Skin epidermis (tissue), 12 donors: ENCODE measurements around the gene BARHL1.

ENCODE experiments used
- H3K27ac ChIP-seq, 21 experiments: fragments of 200-600 bp; sonication (generic) in 11 of 21; one replicate each; pipeline ENCODE4 v1.5.0; 2020; ENCODE audit warnings: mild to moderate bottlenecking in 3 of 21, inconsistent platforms in 2 of 21, moderate library complexity in 2 of 21
- H3K4me3 ChIP-seq, 7 experiments: fragments of 200-600 bp; sonication (generic) in 2 of 7; one replicate each; pipeline ENCODE4 v1.5.0; 2020; ENCODE audit warnings: inconsistent platforms in 2 of 7, mild to moderate bottlenecking in 2 of 7, moderate library complexity in 1 of 7

The BARHL1 gene

GRCh38 chr9:132582276-132582785 lies at the start of gene BARHL1:
Gene BARHL1, plus strand, starts transcription at chr9:132582606. Its CDS starts 192 bp downstream, at chr9:132582798.
- Histone ChIP-seq H3K27ac (no peak within 1 kb of the TSS), H3K4me3 (peak within 1 kb of the TSS in 5 of 7 experiments; percentile 9 to 21 (median 15))

DNA sequence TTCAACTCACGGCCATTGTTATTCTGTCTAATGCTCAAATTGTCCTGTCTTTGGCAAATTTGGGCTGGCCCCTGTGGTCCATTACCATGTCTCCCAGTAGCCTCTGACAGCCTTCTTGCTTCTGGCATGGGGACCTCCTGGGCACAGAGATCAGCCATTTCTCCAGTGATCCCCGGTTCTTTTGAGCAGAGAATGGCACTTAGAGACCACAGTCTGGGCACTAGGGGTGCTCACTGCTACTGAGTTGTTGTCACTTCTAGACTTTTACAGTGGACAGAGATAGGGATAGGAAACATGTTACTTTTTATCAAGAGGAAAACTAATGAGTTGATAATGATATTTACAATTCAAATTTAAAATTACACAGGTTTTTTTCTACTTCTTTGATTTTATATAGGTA lies 47.6 kb upstream of the BARHL1 start:
- no peak overlapping the region for H3K27ac ChIP-seq
- no peak overlapping the region for H3K4me3 ChIP-seq

- Histone ChIP-seq H3K27ac (no peak overlapping the region), H3K4me3 (no peak overlapping the region)
These were observed 46.3 kb upstream of the BARHL1 start for GRCh38 chr9:132536124-132536523.

DNA sequence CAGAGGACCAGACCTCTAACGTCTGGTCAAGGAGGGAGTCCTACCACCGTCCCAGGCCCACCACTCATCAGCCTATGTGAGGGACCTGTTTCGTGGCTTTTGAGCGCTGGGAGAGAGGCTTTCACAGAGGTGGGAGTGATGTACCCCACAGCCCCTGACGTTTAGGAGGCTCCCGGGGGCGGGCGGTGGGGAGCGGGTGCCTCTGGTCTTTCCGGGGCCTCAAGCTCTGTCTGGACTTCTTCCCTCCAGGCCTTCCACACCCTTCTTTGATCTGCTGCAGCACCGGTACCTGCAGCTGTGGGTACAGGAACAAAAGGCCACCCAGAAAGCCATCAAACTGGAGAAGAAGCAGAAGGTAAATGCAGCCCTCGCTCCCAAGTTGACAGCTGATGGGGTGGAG lies 45.1 kb upstream of the BARHL1 start:
- Histone ChIP-seq H3K27ac (no peak overlapping the region), H3K4me3 (no peak overlapping the region)

GRCh38 chr9:132538071-132538470 lies 44.3 kb upstream of the BARHL1 start:
- Histone ChIP-seq H3K27ac (no peak overlapping the region), H3K4me3 (no peak overlapping the region)

DNA sequence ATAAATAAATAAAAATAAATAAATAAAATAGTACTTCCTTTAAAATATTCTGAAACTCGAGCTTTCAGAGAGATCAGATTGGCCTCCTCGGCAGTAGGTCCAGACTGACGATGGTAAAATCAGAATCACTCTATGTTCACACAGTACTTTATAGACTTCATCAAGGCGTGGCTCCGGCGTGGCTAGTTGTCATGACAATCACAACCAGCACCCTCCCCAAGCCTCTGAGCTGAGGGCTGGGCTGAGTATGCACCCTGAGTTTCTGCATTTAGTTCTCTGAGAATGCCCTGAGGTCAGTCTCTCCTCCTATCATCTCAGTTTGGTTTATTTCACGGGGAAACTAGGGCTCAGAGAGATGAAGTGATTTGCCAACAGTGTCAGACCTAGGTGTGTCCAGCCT lies 43.3 kb upstream of the BARHL1 start:
- no peak overlapping the region for H3K27ac ChIP-seq
- H3K4me3 ChIP-seq = no peak overlapping the region

DNA sequence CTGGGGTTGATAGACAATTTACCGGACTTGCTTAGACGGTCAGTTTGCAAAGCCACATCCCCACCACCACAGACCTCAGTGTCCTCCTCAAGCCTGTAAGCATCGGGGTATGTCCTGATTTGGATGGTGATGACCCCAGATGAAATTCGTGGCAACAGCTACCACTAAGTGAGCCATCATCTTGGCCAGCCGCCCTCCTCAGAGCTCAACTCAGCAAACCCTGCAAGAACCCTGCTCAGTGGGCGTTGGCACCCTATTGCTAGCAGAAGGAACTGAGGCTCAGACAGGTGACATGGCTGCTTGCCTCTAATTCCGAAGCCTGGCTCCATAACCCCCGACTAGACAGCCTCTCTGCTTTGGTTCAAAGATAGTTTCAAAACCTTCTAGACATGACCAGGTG lies 41.4 kb upstream of the BARHL1 start:
- Histone ChIP-seq H3K4me3 (no peak overlapping the region), H3K27ac (no peak overlapping the region)

DNA sequence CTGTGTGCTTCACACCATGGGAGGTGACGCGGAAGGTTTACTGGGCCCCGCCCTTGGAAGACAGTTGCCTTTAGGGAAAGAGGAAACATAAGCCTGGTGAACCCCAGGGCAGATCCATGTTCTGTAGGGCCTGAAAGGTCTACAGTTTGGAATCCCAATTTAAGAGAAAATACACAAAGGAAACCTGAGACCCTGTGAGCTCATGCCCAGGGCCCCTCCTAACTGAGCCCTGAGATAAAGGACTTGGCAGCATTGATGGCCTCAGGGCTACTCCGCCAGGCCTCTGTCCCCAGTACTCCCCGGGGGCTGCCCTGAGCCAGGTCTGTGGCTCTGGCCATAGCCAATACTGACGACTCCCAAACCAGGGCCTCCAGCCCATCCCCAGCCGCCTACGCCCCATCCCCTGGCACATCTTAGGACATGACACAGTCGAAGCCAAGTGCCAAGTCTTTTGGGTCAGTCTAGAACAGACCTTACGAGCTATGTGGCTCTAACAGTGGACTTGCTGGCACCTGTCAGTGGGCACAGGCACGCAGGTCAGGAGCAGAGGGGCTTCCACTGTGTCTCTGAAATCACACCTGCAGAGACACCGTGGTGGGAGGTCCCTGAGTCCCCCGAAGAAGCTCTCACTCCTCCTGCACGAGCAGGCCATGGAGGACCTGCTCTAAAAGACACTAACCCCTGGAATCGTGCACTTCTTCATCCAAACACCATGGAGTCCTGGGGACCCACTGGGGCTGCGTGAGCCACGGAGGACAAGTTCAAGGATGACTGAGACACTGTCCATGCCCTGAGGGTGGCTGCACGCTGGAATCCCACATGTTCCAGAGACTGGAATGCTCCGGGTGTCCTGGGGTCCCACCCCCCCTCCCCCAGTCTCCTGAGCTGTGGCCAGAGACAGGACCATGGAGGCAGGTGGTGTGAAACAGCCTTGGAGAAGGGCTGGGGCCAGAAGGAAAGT lies 40.3 kb upstream of the BARHL1 start:
- Histone ChIP-seq H3K4me3 (no peak overlapping the region), H3K27ac (no peak overlapping the region)

GRCh38 chr9:132543251-132543650 lies 39.2 kb upstream of the BARHL1 start:
- no peak overlapping the region for H3K27ac ChIP-seq

DNA sequence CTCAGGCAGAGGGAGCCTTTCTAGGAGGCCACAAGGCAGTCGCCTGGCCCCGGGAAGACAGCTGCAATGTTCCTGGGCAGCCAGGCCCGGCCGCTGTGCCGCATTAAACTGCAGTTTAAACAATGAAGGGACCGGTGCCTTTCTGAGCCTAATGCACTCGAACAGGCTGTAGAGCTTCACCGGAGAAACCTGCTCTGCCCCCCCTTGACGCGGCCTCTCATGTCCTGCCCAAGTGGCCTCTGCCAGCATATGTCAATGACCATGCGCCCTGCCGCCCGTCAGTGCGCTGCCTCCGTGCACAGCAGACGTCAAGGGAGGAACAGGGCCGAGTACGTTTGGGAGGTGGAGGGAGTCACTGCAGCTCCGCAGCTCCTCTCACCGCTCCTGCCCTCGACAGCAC lies 38.4 kb upstream of the BARHL1 start:
- no peak overlapping the region for H3K4me3 ChIP-seq
- H3K27ac ChIP-seq = no peak overlapping the region

More at GRCh38 chr9:132543251-132543650, 39.2 kb upstream of the BARHL1 start:
- no peak overlapping the region for H3K4me3 ChIP-seq

DNA sequence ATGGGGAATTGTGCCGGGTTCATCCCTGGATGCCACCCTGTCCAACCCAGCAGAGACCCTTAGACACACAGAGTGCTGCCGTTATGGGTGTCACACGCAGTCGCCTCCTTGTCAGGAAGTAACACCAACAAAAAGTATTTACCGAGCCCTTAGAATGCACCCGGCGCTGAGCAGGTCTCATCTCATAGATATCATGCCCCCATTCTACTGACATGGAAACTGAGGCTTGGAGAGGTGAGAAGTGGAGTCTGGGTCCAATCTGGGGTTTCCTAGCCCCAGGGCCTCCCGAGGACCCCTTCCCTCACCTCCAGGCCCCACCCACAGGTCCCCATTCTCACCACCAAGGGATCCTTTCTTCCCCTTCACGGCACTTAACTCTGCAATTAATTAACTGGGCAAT lies 36.8 kb upstream of the BARHL1 start:
- H3K27ac ChIP-seq = no peak overlapping the region
- no peak overlapping the region for H3K4me3 ChIP-seq

DNA sequence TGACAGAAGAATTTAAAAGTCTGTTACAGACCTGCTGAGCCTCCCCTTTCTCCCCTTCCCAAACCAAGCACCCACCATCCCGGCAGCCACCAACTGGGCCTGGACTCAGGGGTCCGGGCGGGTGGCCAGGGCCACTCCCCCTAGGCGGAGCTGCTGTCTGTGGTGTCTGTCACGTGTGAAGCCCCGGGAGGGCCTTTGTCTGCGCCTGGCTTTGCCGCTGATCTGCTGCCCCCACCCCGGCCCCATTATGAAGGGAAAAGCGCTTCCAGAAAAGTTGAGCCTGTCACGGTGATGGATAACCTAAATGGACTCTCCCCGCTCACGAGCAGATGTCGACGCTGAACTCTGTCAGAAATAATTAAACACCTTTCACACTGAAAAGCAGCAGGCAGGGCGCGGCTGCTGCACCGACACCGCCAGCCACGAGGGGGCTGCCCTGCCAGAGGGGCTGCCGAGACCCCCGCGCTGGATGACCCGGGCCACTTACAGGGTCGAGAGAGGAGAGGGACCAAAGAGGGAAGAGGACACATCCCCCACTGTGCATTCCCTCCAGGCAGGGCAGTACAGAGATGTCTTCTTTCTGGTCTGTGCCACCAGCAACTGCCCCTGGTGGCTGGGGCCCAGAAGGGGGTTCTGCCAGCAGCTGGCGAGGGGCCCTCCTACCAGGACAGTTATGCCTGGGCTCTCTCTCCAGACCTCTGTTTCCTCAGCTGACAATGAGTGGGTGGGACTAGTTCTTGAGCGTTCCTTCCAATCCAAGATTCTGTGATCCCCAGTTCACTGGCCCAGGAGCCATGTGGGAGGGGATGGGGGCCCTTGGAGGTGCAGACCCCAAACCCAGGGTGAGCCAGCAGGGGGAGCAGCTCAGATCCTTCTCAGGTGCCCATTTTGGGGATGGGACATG lies 36.0 kb upstream of the BARHL1 start:
- Histone ChIP-seq H3K27ac (no peak overlapping the region), H3K4me3 (no peak overlapping the region)

GRCh38 chr9:132547052-132547431 lies 35.4 kb upstream of the BARHL1 start:
- Histone ChIP-seq H3K27ac (no peak overlapping the region), H3K4me3 (no peak overlapping the region)

DNA sequence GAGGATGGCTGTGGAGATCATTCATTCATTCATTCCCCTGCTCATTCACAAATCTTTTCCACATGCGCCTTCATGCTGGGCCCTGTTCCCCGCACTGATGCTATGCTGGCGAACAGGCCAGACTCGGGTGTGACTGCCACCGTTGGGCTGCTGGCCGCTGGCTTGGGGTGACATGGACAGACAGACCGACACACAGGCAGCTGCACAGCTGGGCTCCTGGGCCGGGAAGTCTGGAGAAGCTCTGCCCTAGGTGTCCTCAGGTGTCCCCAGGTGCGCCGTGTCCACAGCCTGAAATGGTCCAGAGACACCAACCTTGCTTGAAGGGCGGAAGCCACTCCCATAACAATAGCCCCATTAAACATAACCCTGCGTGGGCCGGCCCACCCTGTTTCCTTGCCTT lies 35.0 kb upstream of the BARHL1 start:
- Histone ChIP-seq H3K27ac (no peak overlapping the region), H3K4me3 (no peak overlapping the region)

- Histone ChIP-seq H3K27ac (no peak overlapping the region), H3K4me3 (no peak overlapping the region)
These were observed 34.3 kb upstream of the BARHL1 start for GRCh38 chr9:132547976-132548730.

DNA sequence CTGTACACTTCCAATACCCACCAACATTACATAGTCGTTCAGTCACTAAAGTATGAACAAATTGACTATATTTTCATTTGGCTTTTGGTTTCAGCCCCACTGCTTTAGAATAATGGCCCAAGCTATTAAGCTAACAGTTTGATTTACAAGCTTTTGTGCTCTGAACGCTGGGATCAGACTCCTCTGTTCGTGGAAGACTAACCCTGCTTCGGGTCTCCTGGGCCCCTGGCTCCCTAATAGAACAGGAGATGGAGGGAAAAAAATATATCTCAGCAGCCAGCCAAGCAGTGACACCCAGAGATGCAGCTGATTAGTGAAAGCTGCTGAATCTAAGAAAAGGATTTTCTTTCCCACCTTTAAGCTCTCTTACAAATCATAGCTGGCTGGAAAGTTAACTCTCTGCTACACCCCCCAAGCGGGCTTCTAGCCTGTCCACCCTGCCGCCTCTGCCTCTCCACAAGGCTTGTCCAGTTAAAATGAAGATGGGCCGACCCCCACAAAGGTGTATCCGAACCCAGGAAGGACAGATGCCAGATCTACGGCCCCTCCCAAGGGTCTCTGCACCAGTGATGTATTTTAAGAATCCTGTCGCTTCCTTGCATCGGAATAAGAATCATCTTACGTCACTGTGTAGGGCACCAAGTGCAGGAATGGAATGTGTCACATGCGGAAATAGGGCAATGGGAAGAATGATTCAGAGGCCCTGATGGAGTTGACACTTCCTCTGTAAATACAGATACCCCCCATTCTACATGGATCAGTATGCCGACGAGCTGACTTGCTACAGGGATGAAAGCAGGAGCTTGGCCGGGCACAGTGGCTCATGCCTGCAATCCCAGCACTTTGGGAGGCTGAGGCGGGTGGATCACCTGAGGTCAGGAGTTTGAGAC lies 33.4 kb upstream of the BARHL1 start:
- no peak overlapping the region for H3K27ac ChIP-seq
- H3K4me3 ChIP-seq = no peak overlapping the region

- H3K4me3 ChIP-seq = no peak overlapping the region
- no peak overlapping the region for H3K27ac ChIP-seq
These were observed 30.9 kb upstream of the BARHL1 start for GRCh38 chr9:132551556-132551955.

DNA sequence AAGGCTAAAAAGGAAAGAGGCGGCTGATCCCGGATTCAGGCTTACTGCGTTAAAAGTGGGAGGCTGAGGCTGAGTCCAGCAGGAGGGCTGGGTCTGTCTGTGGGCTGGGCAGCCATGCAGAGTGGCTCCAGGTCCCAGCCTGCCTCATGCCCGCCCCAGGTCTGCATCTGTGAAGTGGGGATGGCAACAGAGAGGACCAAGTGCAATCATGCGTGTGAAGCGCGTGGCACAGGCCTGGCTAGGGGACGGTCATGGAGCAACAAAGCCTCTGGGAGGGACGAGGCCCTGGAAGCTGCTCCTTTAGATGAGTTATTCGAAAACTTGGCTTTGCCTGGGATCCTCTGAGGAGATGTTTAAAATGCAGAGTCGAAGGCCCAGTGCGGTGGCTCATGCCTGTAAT lies 30.4 kb upstream of the BARHL1 start:
- Histone ChIP-seq H3K27ac (no peak overlapping the region), H3K4me3 (no peak overlapping the region)

DNA sequence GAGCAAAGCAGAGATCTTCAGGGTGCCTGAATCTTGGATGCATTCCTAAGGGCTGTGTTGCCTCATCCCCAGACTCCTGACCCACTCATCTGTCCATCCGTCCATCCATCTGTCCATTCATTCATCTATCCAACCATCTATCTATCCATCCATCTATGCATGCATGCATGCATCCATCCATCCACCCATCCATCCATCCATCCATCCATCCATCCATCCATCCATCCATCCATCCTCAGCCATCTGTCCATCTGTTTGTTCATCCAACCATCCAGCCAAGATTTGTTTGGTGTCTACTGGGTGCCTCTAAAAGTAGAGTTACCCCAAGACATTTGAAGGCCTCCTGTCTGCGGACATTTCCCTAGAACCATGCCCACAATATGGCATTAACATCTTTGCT lies 27.7 kb upstream of the BARHL1 start:
- H3K4me3 ChIP-seq = no peak overlapping the region
- no peak overlapping the region for H3K27ac ChIP-seq
